ENCODE data around the gene CYP4F8.

DNA sequence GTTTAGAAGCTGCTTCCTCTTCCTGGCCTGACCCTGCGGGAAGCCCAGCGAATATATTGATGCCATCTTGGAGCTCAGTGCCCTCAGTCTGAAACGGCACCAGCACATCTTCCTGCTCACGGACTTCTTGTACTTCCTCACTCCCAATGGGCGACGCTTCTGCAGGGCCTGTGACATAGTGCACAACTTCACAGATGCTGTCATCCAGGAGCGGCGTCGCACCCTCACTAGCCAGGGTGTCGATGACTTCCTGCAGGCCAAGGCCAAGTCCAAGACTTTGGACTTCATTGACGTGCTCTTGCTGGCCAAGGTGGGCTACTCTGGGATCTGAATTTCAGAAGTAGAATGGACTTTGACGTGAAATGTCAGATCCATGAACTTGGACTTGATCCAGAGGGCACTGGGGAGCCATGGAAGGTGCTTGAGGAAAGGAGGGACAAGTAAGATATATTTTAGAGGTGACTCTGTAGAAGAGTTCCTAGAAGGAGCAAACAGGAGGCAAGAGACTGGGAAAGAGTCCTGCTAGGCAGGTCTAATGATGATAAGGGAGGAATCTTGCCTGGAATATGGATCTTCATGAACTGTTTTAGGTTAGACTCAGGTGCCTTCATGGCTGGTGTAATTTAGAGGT is 38.4 kb upstream of the CYP4F8 start:
- TF ChIP-seq, protein P1, sequence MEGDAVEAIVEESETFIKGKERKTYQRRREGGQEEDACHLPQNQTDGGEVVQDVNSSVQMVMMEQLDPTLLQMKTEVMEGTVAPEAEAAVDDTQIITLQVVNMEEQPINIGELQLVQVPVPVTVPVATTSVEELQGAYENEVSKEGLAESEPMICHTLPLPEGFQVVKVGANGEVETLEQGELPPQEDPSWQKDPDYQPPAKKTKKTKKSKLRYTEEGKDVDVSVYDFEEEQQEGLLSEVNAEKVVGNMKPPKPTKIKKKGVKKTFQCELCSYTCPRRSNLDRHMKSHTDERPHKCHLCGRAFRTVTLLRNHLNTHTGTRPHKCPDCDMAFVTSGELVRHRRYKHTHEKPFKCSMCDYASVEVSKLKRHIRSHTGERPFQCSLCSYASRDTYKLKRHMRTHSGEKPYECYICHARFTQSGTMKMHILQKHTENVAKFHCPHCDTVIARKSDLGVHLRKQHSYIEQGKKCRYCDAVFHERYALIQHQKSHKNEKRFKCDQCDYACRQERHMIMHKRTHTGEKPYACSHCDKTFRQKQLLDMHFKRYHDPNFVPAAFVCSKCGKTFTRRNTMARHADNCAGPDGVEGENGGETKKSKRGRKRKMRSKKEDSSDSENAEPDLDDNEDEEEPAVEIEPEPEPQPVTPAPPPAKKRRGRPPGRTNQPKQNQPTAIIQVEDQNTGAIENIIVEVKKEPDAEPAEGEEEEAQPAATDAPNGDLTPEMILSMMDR (IDR thresholded peaks at IDR 0.05; ENCODE audit: low read depth, low read length) = no peak
- TF ChIP-seq MAX (IDR thresholded peaks at IDR 0.05; ENCODE audit: low read depth, low read length) = no peak
- TF ChIP-seq MYC (IDR thresholded peaks at IDR 0.05; ENCODE audit: low read depth, low read length) = no peak
- no peak for TF ChIP-seq POLR2A (IDR thresholded peaks at IDR 0.05; ENCODE audit: extremely low read depth, insufficient read length)
